Activated T-cell treated with anti-CD3 and anti-CD28 coated beads, Interleukin-2, amount 50 U/mL, for 48 hours (primary cell): Measurements from ENCODE around the gene MORC4.
"Not testable (repeated sequence)": the region's sequence is repeated elsewhere in the genome, so short reads cannot be mapped to it uniquely, and the experiment has no call there.

Experiments used
- DNase-seq, 2 experiments: peaks; one replicate each; pipeline ENCODE4 v3.0.0-alpha.2; 2020

The MORC4 gene

GRCh38 chrX:107000013-107000515 lies at the start of gene MORC4:
MORC4 (minus strand) TSS chrX:107000212; CDS start chrX:106999969, 243 bp downstream.
- peak; percentile 75 to 76 for DNase-seq

- DNase-seq: no peak
Observed at GRCh38 chrX:107047622-107048021, 47.6 kb upstream of the MORC4 start.

GRCh38 chrX:107029752-107030151 lies 29.7 kb upstream of the MORC4 start:
- no peak for DNase-seq

- no peak for DNase-seq
Observed at GRCh38 chrX:107025545-107025944, 25.5 kb upstream of the MORC4 start.

- no peak for DNase-seq
Observed at GRCh38 chrX:107014936-107015335, 14.9 kb upstream of the MORC4 start.

GRCh38 chrX:107008034-107008433 lies 8.0 kb upstream of the MORC4 start:
- DNase-seq: no peak

- DNase-seq: peak; percentile 48 to 58
Observed at GRCh38 chrX:106999002-106999975, 723 bp downstream of the MORC4 start.

- DNase-seq: no peak
Observed at GRCh38 chrX:106997611-106998010, 2.4 kb downstream of the MORC4 start.

GRCh38 chrX:106995678-106996077 lies 4.3 kb downstream of the MORC4 start:
- no peak for DNase-seq

GRCh38 chrX:106987488-106987887 lies 12.5 kb downstream of the MORC4 start:
- DNase-seq: no peak

- DNase-seq: no peak
Observed at GRCh38 chrX:106980952-106981626, 18.9 kb downstream of the MORC4 start.

- no peak for DNase-seq
Observed at GRCh38 chrX:106976416-106976815, 23.6 kb downstream of the MORC4 start.

- no peak for DNase-seq
Observed at GRCh38 chrX:106973433-106974149, 26.4 kb downstream of the MORC4 start.

GRCh38 chrX:106972896-106973295 lies 27.1 kb downstream of the MORC4 start:
- no peak for DNase-seq

- not testable (repeated sequence) for DNase-seq
Observed at GRCh38 chrX:106966547-106966946, 33.5 kb downstream of the MORC4 start.

GRCh38 chrX:106964290-106964689 lies 35.7 kb downstream of the MORC4 start:
- DNase-seq: no peak

GRCh38 chrX:106963111-106963510 lies 36.9 kb downstream of the MORC4 start:
- no peak for DNase-seq

- no peak for DNase-seq
Observed at GRCh38 chrX:106959901-106960300, 40.1 kb downstream of the MORC4 start.

- DNase-seq: no peak
Observed at GRCh38 chrX:106957856-106958255, 42.2 kb downstream of the MORC4 start.

- DNase-seq: no peak
Observed at GRCh38 chrX:106955004-106955772, 44.8 kb downstream of the MORC4 start.

GRCh38 chrX:106954041-106954440 lies 46.0 kb downstream of the MORC4 start:
- no peak for DNase-seq

- no peak for DNase-seq
Observed at GRCh38 chrX:106952988-106953387, 47.0 kb downstream of the MORC4 start.
